Measurements from ENCODE around the gene ZNF853. TPM values are rescaled to one million over a fixed set of nuclear protein-coding genes. Genes with fewer than 3 reads are reported as not detected.
A peak's percentile ranks its signal among the peaks of the same experiment; 100 is the strongest.

ZNF853 gene
- total RNA-seq, 1 donor from 2014 or later, result 4.9 TPM

GRCh38 chr7:6571160-6571779 is 44.1 kb upstream of the ZNF853 start:
- Mint-ChIP-seq H3K36me3 (ENCODE audit: low read depth, unreplicated experiment) (no peaks in the 10 kb centered on the region), H3K9me3 (ENCODE audit: unreplicated experiment) (no peaks in the 10 kb centered on the region), H3K4me3 (ENCODE audit: unreplicated experiment) (no peak overlapping the region), H3K4me1 (ENCODE audit: low read depth, unreplicated experiment) (peaks cover 3% of the 10 kb centered on the region), H3K27me3 (ENCODE audit: low read depth, unreplicated experiment) (peaks cover 6% of the 10 kb centered on the region), H3K27ac (ENCODE audit: unreplicated experiment) (no peak overlapping the region)
- DNase-seq (ENCODE audit: low read depth) (no peak), FAIRE-seq (no peak)
- no peak overlapping the region for H3K4me3 ChIP-seq (ENCODE audit: insufficient read depth, low read depth, low read length)
- H3K4me2 ChIP-seq (ENCODE audit: low read length), result no peak overlapping the region
- H3K9ac ChIP-seq (ENCODE audit: low read length), result no peak overlapping the region
- no peaks in the 10 kb centered on the region for H3K36me3 ChIP-seq (ENCODE audit: insufficient read depth, low read length)
- H3K79me2 ChIP-seq (ENCODE audit: insufficient read depth, low read length), result no peaks in the 10 kb centered on the region
- H3K9me3 ChIP-seq (ENCODE audit: insufficient read depth, low read depth, low read length), result no peaks in the 10 kb centered on the region
- H3K27me3 ChIP-seq (ENCODE audit: insufficient read depth, low read length), result no peaks in the 10 kb centered on the region
- no peaks in the 10 kb centered on the region for H3K4me1 ChIP-seq (ENCODE audit: insufficient read depth, low read length)
- no peaks in the 10 kb centered on the region for H4K20me1 ChIP-seq (ENCODE audit: insufficient read depth, low read length)
- no peak overlapping the region for H2AFZ ChIP-seq (ENCODE audit: low read depth, low read length)
- H3K27ac ChIP-seq (ENCODE audit: low read depth, low read length), result no peak overlapping the region
- no peak for TF ChIP-seq EZH2 (IDR thresholded peaks at IDR 0.05; ENCODE audit: insufficient read depth, low read length)
- TF ChIP-seq CTCF (IDR thresholded peaks at IDR 0.05; ENCODE audit: insufficient read depth, low read depth, low read length), result no peak

- H2AFZ ChIP-seq (ENCODE audit: low read depth, low read length), result no peak overlapping the region
- no peaks in the 10 kb centered on the region for H3K9me3 ChIP-seq (ENCODE audit: insufficient read depth, low read depth, low read length)
- H3K27ac ChIP-seq (ENCODE audit: low read depth, low read length), result no peak overlapping the region
- Mint-ChIP-seq H3K27me3 (ENCODE audit: low read depth, unreplicated experiment) (peaks cover 6% of the 10 kb centered on the region), H3K4me3 (ENCODE audit: unreplicated experiment) (peak overlapping the region; percentile 54), H3K36me3 (ENCODE audit: low read depth, unreplicated experiment) (peaks cover 1% of the 10 kb centered on the region), H3K27ac (ENCODE audit: unreplicated experiment) (no peak overlapping the region), H3K4me1 (ENCODE audit: low read depth, unreplicated experiment) (peaks cover 3% of the 10 kb centered on the region), H3K9me3 (ENCODE audit: unreplicated experiment) (no peaks in the 10 kb centered on the region)
- DNase-seq (ENCODE audit: low read depth) (no peak), FAIRE-seq (no peak)
- H3K4me1 ChIP-seq (ENCODE audit: insufficient read depth, low read length), result peaks cover 8% of the 10 kb centered on the region
- no peaks in the 10 kb centered on the region for H3K36me3 ChIP-seq (ENCODE audit: insufficient read depth, low read length)
- no peaks in the 10 kb centered on the region for H3K79me2 ChIP-seq (ENCODE audit: insufficient read depth, low read length)
- no peak overlapping the region for H3K4me2 ChIP-seq (ENCODE audit: low read length)
- H4K20me1 ChIP-seq (ENCODE audit: insufficient read depth, low read length), result no peaks in the 10 kb centered on the region
- H3K4me3 ChIP-seq (ENCODE audit: insufficient read depth, low read depth, low read length), result no peak overlapping the region
- no peaks in the 10 kb centered on the region for H3K27me3 ChIP-seq (ENCODE audit: insufficient read depth, low read length)
- H3K9ac ChIP-seq (ENCODE audit: low read length), result no peak overlapping the region
- TF ChIP-seq CTCF (IDR thresholded peaks at IDR 0.05; ENCODE audit: insufficient read depth, low read depth, low read length) (no peak), EZH2 (IDR thresholded peaks at IDR 0.05; ENCODE audit: insufficient read depth, low read length) (no peak)
These were observed 40.0 kb upstream of the ZNF853 start for GRCh38 chr7:6575281-6576023.

Measured in astrocyte (in vitro differentiated cells and primary cell).